Stimulated activated CD4-positive, alpha-beta T cell treated with anti-CD3 and anti-CD28 coated beads, Interleukin-15, amount 100 ng/mL, for 24 hours (primary cell): ENCODE measurements around the gene BLID.

ENCODE experiments used
- DNase-seq: peaks from one replicate; pipeline ENCODE4 v3.0.0-alpha.2; 2020

The BLID gene

DNA sequence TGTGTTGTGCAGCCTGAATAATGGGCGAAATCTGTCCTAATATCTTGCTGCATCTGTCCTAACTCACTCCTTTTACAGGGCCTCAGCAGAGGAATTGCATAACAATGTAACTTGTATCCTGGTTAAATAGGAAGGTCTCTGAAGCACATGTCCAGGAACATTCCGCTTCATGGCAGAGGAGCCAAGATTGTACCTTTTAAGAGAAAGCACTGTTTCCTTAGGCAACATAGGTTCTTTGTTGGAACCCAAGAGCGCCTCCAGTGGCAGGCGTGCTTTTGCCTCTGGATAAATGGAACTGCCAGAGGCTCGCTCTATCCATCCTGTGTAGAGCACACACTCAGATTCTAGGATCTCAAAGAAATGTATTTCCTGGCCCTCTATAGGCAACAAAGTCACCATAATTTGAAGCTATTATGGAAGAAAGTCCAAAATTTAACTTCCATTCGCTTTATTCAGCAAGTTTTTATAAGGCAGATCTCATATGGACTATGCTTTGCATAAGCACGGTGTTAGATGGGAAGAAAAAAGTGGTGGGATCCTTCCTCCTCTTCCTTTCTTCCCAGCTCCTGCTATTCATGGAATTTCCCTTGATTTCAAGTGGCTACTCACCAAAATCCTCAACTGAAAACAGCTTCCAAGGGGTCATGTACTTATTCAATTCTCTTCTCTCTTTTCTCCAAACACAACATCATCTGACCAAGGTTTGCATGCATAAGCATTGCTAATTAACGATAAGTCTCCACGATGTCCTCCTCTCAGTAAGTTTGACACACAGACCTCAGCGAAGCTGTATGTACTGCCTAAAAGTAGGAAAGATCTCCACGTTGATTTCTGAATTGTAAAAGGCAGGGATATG is at the start of gene BLID:
Gene BLID (minus strand): TSS at position 692 of the 856 bp plus-strand sequence. CDS start 293 bp downstream, at position 399.
- peak; percentile 2 for DNase-seq

DNA sequence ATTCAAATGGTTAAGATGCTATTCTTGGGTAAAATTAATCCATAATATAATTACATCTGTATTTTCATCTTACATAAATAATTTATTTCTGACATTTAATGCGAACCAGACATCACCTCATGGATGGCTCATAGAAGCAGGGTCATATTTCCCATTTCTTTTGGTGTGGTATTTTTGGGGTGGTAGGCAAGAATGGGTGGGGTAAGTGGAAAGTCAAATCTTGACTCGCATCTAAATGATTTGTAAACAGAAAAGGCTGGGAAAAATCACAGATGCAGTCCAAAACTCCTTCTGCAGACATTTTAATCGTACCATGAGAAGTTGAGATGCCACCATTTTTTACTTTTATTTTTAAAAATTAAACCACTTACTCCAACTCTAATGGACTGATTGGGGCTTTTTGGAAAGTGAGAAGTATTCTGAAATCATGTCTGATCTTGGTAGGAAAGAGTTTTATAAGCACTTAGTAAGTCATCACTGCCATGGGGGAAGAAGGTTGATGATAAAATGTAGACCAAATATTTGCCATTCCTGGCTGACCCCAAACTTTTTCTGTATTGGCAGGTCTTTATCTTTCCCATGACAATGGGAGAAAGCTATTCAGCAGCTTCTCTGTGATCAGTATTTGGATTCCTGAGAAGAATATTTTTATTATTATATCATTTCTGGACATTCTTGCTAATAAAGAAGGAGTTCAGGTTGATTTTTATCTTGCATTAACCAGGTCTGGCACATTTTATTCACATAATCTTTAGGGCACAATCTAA is 47.2 kb upstream of the BLID start:
- DNase-seq: no peak

DNA sequence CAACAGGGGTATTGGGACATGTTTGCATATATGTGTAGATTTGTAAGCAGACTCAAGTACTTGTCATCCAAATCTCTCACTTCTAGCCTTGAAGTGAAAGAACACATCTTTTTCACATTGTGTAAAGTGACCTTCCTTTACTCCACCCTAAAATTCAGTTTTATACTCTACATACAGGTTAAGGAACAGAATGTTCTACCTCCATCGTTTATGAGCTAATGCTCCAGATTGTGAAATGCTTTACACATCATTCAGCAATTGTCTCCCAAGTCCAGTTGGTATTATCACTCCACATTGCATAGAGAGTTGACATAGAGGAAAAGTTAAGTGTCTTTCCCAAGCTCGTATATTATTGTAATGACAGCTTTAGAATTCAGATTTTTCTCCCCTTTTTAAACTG is 46.1 kb upstream of the BLID start:
- no peak for DNase-seq

DNA sequence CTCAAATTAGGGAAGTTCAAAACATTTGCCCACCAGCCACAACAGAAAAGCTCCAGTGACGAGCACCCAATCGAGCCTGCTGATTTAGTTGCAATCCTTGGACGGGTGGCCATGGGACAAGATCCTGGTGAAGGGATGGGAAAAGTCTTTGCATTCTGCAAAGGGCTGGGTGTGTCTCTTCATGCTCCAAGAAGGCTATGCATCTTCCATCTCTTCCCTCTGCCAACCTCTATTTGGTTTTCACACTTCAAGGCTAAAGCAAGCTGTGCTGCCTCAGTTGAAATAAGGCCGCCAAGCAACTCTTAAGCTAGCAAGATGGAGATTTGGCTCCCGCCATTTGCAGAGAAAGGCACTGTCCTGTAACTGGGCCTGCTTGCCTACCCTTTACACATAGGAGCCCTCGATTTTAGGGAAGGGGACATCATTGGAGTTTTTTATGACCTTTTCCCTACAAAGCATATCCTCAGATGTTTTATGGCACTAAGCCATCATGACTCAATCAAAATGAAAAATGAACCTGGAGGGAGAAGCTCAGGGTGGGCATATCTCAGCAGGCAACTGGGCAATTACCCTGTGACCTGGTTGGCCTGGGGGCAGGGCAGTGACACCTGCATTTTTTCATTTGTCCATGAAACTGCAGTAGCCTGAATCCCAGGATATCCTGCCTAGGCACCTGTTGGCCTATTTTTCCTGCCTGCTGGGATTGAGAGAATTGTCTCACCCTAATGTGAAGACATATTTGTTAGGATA is 45.0 kb upstream of the BLID start:
- DNase-seq: no peak

DNA sequence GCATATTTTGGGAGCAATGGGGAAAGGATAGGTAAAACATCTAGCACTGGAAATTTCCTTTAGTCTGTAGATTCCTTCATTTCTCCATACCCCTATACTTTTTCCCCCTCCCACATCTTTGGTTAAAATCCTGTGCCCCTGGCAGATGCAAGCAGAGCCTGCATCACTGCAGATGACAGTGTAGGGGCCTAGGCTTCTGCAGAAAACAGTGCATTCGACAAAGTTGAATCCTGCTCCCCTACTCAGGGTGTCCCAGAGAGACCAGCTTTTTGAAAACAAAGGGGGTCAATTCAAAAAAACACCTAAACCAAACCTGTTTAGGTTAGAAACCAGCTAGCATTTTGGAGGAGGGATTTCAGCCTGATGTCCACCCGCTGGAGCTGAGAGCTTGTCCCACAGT is 43.8 kb upstream of the BLID start:
- no peak for DNase-seq

DNA sequence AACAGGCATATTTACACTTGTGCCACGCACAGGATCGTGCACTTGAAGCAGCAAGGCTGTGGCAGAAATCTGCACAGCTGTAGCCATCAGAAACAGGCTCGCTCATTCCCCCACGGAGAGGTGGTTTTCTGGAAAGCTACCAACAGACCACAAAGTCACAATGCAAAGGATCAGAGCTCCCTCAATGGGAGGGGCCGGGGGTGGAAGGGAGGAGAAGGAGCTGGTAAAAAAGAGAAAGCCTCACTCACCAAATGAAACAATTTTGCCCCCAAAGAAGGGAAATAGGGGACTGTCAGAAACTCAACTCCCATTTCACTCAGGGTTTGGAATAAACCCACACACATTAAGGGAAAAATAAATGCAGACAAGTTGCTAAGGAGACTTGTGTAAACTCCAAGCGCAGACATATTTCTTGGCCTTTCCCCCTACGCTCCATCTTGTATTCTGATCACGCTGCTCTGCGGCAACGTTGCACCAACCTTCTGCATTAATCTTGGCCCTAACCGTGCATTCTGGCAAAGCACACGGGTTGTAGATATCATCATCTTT is 43.2 kb upstream of the BLID start:
- no peak for DNase-seq

- DNase-seq: no peak
These were observed 42.2 kb upstream of the BLID start for GRCh38 chr11:122158171-122158570.

DNA sequence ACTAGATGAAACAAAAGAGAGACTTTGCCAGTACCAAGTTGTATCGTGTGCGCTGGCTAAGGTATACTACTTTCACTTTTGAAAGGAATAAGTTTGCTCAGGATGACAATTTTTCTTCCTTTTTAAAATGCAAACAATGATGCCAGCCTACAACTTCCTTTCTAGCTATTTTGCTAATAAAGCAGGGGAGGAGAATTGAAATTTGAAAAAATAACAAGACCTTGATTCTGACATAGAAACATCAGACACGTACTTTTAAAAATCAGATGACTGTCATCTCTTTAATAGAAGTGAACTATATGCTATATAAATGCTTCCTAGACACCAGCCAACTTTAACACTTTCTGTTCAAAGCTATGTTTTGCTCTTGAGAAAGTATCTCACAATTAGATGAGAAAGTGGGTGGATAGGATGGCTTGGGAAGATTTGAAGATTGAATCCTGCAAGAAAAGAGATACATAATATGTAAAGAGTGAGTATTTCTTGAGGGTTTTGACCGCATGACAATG is 41.7 kb upstream of the BLID start:
- no peak for DNase-seq

DNA sequence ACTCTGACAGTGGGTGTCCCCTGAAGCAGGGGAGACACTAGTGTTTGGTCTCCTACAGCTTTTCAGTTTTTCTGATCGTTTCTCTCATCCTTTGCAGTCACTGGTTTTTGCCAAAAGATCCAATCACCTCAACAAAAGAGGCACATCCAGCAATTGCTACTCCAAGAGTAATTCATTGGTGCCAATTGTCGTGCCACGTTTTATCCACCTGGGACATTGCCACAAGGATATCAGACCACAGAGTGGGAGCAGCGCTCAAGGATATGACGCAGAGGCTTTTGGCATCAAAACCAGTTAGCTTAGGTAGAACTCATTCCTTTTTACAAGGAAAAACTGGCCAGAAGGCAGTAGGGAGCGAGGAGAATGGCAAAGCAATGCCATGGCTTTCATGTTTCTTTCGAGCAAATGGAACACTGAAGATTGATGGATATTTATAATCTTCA is 40.9 kb upstream of the BLID start:
- no peak for DNase-seq

- no peak for DNase-seq
These were observed 39.9 kb upstream of the BLID start for GRCh38 chr11:122155765-122156527.

- no peak for DNase-seq
These were observed 39.0 kb upstream of the BLID start for GRCh38 chr11:122154994-122155393.

DNA sequence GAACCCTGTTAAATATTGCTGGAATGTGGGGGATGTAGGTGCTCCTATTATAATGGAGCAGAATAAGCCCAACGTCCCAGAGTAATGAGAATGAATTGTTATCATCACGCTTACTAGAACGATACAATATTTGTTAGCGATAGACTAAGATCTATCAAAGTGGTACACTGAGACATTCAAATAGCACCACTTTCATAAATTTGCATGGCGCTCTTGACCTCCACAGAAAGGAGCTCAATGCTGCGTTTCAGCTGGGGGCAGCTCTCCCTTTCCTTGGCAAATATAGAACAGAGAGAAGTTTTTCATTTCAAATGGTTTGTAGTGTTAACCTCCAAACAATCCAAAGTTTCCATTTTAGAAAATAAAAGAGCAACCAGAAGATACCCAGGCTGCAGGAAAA is 38.2 kb upstream of the BLID start:
- DNase-seq: no peak

GRCh38 chr11:122153746-122154145 is 37.7 kb upstream of the BLID start:
- DNase-seq: no peak

DNA sequence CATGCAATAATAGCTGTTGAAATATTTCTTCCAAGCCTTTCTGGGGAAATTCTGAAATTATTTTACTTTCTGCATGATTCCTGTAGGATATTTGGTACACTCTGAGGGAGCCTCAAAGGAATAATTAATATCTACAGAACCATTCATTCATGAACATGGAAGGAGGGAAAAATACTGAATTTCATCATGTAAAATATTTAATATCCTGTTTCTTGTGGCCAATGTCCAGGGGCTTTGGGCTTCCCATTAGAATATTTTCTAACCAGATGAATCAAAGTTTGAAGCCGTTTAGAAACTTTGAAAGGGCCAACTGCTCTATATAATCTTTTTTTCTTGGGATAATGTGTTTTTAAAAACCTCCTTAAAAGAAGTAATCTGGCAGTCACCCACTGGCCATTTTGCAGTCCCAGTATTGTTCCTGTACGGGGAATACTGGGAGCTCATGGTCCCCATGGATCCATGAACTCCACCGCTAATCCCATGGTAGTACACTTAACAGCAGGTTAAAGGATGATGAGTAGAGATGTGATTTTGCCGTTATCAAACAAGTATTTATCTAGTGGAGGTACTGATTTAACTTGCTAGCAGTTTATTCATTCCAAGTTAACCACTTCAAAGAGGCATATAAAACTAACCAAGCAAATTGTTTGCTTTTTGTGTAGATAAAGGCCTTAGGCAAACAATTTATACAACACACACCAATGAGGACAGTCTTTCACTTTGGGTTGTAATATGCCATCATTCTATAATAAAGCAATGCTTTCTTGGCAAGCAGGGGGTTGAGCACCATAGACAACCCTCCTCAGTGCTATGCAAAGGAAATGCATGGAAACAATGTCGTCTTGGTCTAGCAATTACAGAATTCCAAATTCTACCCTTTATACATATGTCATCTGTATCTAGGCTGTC is 34.5 kb upstream of the BLID start:
- DNase-seq: no peak

DNA sequence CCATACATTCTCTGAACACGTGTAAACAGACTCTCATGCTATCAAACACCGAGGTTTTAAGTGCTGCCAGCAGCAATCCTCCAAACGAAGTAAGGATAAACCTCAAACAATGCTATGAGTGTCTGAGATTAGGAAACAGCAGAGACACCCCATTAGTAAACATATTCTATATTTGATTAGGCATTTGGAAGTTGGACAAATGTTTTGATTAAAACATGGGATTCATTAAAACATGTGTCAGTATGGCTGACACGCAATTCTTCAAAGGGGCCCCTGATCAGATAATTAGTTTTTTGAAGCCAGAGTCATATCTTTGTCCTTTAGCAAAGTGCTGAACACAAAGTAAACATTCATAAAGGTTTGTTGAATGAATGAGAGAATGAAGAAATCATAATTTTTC is 33.2 kb upstream of the BLID start:
- DNase-seq: no peak

- DNase-seq: no peak
These were observed 30.5 kb upstream of the BLID start for GRCh38 chr11:122146475-122146874.

GRCh38 chr11:122145715-122146274 is 29.8 kb upstream of the BLID start:
- DNase-seq: no peak

- DNase-seq: no peak
These were observed 28.7 kb upstream of the BLID start for GRCh38 chr11:122144752-122145151.

DNA sequence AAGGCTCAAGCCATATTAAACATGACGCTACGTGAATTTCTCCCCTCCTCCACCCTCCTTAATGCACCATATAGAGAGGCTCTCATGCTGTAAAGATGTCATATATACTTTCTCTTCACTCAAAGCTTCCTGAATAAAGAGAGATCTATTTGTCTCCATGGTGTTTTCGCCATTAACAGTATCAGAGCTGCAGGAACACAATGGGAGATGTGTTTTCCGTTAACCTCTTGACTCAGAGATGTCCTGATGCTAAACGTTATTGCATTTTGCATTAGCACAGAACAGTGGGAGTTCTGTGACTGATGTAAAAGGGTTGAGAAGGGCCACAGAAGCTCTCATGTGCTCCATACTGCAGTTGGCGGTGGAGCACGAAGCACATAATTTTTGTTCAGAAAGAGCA is 25.7 kb upstream of the BLID start:
- no peak for DNase-seq

GRCh38 chr11:122140500-122140899 is 24.5 kb upstream of the BLID start:
- no peak for DNase-seq

- DNase-seq: no peak
These were observed 23.5 kb upstream of the BLID start for GRCh38 chr11:122139595-122139866.
